Measurements from ENCODE around the gene AQP2. TPM values are rescaled to one million over a fixed set of nuclear protein-coding genes. Genes with fewer than 3 reads are reported as not detected.

The AQP2 gene
- total RNA-seq, 1 experiment from 2014 or later, result not detected

DNA sequence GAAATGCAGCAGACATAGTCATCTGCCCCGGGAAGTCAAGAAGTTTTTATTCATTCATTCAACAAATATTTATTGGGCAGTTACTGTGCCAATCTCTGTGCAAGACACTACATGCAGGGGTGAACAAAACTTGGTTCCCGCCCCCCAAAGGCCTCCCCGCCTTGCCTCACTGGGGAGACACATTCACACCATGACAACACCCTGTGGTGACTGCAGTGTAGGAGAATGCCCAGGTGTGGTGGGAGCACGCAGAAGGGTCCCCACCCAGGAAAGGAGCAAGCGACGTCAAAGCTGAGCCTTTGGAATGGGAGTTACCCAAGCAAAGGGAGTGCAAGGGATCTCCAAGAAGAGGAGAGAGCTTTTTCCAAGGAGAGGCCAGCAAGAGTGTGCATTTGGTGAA is 20.6 kb downstream of the AQP2 start:
- no peak overlapping the region for H3K27ac Mint-ChIP-seq (ENCODE audit: unreplicated experiment)
- H3K4me3 Mint-ChIP-seq (ENCODE audit: low read depth, unreplicated experiment), result no peak overlapping the region
- H3K9me3 Mint-ChIP-seq (ENCODE audit: low read depth, unreplicated experiment), result no peaks in the 10 kb centered on the region
- no peak for TF ChIP-seq CTCF (IDR thresholded peaks at IDR 0.05; ENCODE audit: unreplicated experiment)
- no peaks in the 10 kb centered on the region for H3K27me3 Mint-ChIP-seq (ENCODE audit: unreplicated experiment)
- intact Hi-C loops (cut with micrococcal nuclease; ENCODE audit: unreplicated experiment), result no loop called here
- no peaks in the 10 kb centered on the region for H3K36me3 Mint-ChIP-seq (ENCODE audit: insufficient read depth, unreplicated experiment)
- no peaks in the 10 kb centered on the region for H3K4me1 Mint-ChIP-seq (ENCODE audit: low read depth, unreplicated experiment)
- CTCF ChIA-PET, result no interaction called here
- DNase-seq, result no peak
- BruUV-seq (replicated peaks), result no TSS peak

- no peak for DNase-seq
- Mint-ChIP-seq H3K9me3 (ENCODE audit: low read depth, unreplicated experiment) (no peaks in the 10 kb centered on the region), H3K36me3 (ENCODE audit: insufficient read depth, unreplicated experiment) (no peaks in the 10 kb centered on the region), H3K4me3 (ENCODE audit: low read depth, unreplicated experiment) (no peak overlapping the region), H3K27ac (ENCODE audit: unreplicated experiment) (no peak overlapping the region), H3K4me1 (ENCODE audit: low read depth, unreplicated experiment) (no peaks in the 10 kb centered on the region), H3K27me3 (ENCODE audit: unreplicated experiment) (no peaks in the 10 kb centered on the region)
- CTCF ChIA-PET, result interaction anchor here (0.7 kb wide), 1 partner anchor 486 kb away, joined by 3 read pairs; no protein-coding TSS in a partner anchor
- no peak for TF ChIP-seq CTCF (IDR thresholded peaks at IDR 0.05; ENCODE audit: unreplicated experiment)
- intact Hi-C loops (cut with micrococcal nuclease; ENCODE audit: unreplicated experiment), result no loop called here
- BruUV-seq (replicated peaks), result no TSS peak
Observed at GRCh38 chr12:49972129-49972528, 21.6 kb downstream of the AQP2 start.

- Mint-ChIP-seq H3K4me1 (ENCODE audit: low read depth, unreplicated experiment) (no peaks in the 10 kb centered on the region), H3K36me3 (ENCODE audit: insufficient read depth, unreplicated experiment) (no peaks in the 10 kb centered on the region), H3K27me3 (ENCODE audit: unreplicated experiment) (no peaks in the 10 kb centered on the region), H3K4me3 (ENCODE audit: low read depth, unreplicated experiment) (no peak within 1 kb of the TSS), H3K27ac (ENCODE audit: unreplicated experiment) (no peak within 1 kb of the TSS), H3K9me3 (ENCODE audit: low read depth, unreplicated experiment) (no peaks in the 10 kb centered on the region)
- no peak for DNase-seq
- intact Hi-C loops (cut with micrococcal nuclease; ENCODE audit: unreplicated experiment), result no loop called here
- TF ChIP-seq CTCF (IDR thresholded peaks at IDR 0.05; ENCODE audit: unreplicated experiment), result no peak
- no TSS peak for BruUV-seq (replicated peaks)
- CTCF ChIA-PET, result no interaction called here
Observed at GRCh38 chr12:49972641-49973360, 22.3 kb downstream of the AQP2 start, which contains the start of gene AQP6. TSS of gene AQP6 (plus strand) at chr12:49972947. CDS start at chr12:49973174, 227 bp downstream.

DNA sequence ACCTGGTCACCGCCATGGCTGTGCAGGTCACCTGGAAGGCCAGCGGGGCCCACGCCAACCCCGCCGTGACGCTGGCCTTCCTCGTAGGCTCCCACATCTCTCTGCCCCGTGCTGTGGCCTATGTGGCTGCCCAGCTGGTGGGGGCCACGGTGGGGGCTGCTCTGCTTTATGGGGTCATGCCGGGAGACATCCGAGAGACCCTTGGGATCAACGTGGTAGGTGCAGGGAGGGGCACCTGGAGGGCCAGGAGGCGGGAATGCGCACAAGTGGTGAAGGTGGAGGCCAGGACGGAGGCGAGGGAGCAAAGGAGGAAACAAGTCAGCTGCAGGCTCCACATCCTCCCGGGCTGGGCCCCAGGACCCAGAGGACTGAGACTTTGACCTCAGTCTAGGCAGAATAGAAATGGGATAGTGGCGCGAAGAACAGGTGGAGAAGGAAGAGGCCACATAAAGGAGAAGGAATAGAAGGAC is 22.9 kb downstream of the AQP2 start:
- no peak overlapping the region for H3K4me3 Mint-ChIP-seq (ENCODE audit: low read depth, unreplicated experiment)
- CTCF ChIA-PET, result no interaction called here
- TF ChIP-seq CTCF (IDR thresholded peaks at IDR 0.05; ENCODE audit: unreplicated experiment), result no peak
- intact Hi-C loops (cut with micrococcal nuclease; ENCODE audit: unreplicated experiment), result no loop called here
- H3K9me3 Mint-ChIP-seq (ENCODE audit: low read depth, unreplicated experiment), result no peaks in the 10 kb centered on the region
- BruUV-seq (replicated peaks), result no TSS peak
- no peak for DNase-seq
- H3K27me3 Mint-ChIP-seq (ENCODE audit: unreplicated experiment), result no peaks in the 10 kb centered on the region
- no peaks in the 10 kb centered on the region for H3K36me3 Mint-ChIP-seq (ENCODE audit: insufficient read depth, unreplicated experiment)
- no peak overlapping the region for H3K27ac Mint-ChIP-seq (ENCODE audit: unreplicated experiment)
- H3K4me1 Mint-ChIP-seq (ENCODE audit: low read depth, unreplicated experiment), result no peaks in the 10 kb centered on the region

All from Calu3 (cell line).